K562 (cell line): ENCODE results near the gene KIF12.

Experiments used
- ZFP30 ChIP-seq: fragments of 250-450 bp; sonication (Bioruptor Pico); IDR thresholded peaks from 2 replicates; pipeline ENCODE4 v1.8.0; 2022; ENCODE audit warnings: moderate library complexity, mild to moderate bottlenecking, inconsistent platforms, borderline replicate concordance
- TF ChIP-seq, protein P1 (sequence below): fragments of 450-650 bp; IDR thresholded peaks from 2 replicates; pipeline ENCODE4 v1.6.1; 2018; ENCODE audit not compliant: partially characterized antibody

DNA sequence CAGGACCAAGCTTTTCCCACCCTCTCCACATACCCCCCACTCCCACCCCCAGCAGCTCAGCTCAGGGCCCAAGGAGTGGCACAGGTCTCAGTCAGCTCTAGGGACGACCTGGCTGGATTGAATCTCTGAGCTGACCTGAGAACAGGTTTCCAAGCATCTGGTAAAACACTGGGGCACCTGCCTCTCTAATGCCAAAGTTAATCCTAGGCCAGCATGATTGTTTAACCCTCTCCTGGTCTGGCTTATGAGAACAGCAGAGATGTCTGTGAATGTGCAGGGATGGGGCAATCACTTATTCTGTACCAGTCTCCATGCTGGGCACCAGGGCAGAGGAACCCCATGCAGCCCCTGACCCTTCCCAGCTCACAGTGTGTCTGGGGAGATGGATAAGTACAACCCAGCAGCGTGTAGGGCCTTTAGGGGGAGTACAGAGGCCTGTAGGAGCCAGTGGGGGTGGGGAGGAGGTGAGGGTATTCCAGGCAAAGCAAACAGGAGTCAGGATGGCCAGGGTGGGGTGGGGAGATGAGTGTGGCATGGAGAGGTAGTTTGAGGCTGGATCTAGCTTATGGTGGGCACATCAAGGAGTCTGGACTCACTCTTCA is 678 bp upstream of the KIF12 start:
- TF ChIP-seq ZFP30: no peak
- TF ChIP-seq, protein P1, sequence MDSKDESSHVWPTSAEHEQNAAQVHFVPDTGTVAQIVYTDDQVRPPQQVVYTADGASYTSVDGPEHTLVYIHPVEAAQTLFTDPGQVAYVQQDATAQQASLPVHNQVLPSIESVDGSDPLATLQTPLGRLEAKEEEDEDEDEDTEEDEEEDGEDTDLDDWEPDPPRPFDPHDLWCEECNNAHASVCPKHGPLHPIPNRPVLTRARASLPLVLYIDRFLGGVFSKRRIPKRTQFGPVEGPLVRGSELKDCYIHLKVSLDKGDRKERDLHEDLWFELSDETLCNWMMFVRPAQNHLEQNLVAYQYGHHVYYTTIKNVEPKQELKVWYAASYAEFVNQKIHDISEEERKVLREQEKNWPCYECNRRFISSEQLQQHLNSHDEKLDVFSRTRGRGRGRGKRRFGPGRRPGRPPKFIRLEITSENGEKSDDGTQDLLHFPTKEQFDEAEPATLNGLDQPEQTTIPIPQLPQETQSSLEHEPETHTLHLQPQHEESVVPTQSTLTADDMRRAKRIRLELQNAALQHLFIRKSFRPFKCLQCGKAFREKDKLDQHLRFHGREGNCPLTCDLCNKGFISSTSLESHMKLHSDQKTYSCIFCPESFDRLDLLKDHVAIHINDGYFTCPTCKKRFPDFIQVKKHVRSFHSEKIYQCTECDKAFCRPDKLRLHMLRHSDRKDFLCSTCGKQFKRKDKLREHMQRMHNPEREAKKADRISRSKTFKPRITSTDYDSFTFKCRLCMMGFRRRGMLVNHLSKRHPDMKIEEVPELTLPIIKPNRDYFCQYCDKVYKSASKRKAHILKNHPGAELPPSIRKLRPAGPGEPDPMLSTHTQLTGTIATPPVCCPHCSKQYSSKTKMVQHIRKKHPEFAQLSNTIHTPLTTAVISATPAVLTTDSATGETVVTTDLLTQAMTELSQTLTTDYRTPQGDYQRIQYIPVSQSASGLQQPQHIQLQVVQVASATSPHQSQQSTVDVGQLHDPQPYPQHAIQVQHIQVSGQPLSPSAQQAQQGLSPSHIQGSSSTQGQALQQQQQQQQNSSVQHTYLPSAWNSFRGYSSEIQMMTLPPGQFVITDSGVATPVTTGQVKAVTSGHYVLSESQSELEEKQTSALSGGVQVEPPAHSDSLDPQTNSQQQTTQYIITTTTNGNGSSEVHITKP: no peak
